MM.1S (cell line): ENCODE results near the gene SMIM35.

Experiments
- DNase-seq: peaks from one replicate; pipeline ENCODE4 v3.0.0-alpha.2; 2015
- H2AFZ ChIP-seq: fragments of 300-600 bp; sonication (generic); 2 replicates; pipeline ENCODE4 v1.6.0; 2016; ENCODE audit warnings: antibody characterized with exemption, low read length
- H3F3A ChIP-seq: fragments of 300-600 bp; sonication (generic); 2 replicates; pipeline ENCODE4 v1.6.1; 2016; ENCODE audit warnings: mild to moderate bottlenecking, antibody characterized with exemption, low read length, moderate library complexity, mixed read lengths; ENCODE audit not compliant: insufficient read depth
- H3K27ac ChIP-seq: fragments of 300-600 bp; sonication (generic); 2 replicates; pipeline ENCODE4 v1.5.1; 2016; ENCODE audit warnings: mild to moderate bottlenecking, low read length
- H3K27me3 ChIP-seq: fragments of 300-600 bp; sonication (generic); replicated peaks from 2 replicates; pipeline ENCODE4 v1.6.0; 2016; ENCODE audit warnings: low read length; ENCODE audit not compliant: insufficient read depth
- H3K36me3 ChIP-seq: fragments of 300-600 bp; sonication (generic); replicated peaks from 2 replicates; pipeline ENCODE4 v1.6.1; 2016; ENCODE audit warnings: mild to moderate bottlenecking, low read length, mixed read lengths; ENCODE audit not compliant: insufficient read depth
- H3K4me1 ChIP-seq: fragments of 300-600 bp; sonication (generic); 2 replicates; pipeline ENCODE4 v1.6.1; 2016; ENCODE audit warnings: low read length, mixed read lengths
- H3K4me2 ChIP-seq: fragments of 300-600 bp; sonication (generic); 2 replicates; pipeline ENCODE4 v1.6.0; 2016; ENCODE audit warnings: low read depth, low read length
- H3K4me3 ChIP-seq: fragments of 300-600 bp; sonication (generic); 2 replicates; pipeline ENCODE4 v1.5.1; 2016; ENCODE audit warnings: low read length, mixed read lengths
- H3K79me2 ChIP-seq: fragments of 300-600 bp; sonication (generic); 2 replicates; pipeline ENCODE4 v1.6.1; 2016; ENCODE audit warnings: mixed run types, low read length, mixed read lengths
- H3K9ac ChIP-seq: fragments of 300-600 bp; sonication (generic); 2 replicates; pipeline ENCODE4 v1.6.1; 2016; ENCODE audit warnings: low read length, mixed read lengths
- H3K9me2 ChIP-seq: fragments of 300-600 bp; sonication (generic); replicated peaks from 2 replicates; pipeline ENCODE4 v1.6.1; 2016; ENCODE audit warnings: mild to moderate bottlenecking, low read length, mixed read lengths; ENCODE audit not compliant: insufficient read depth
- H3K9me3 ChIP-seq: fragments of 300-600 bp; sonication (generic); replicated peaks from 2 replicates; pipeline ENCODE4 v1.6.1; 2016; ENCODE audit warnings: mild to moderate bottlenecking, low read length, mixed read lengths; ENCODE audit not compliant: insufficient read depth
- H4K20me1 ChIP-seq: fragments of 300-600 bp; sonication (generic); 2 replicates; pipeline ENCODE4 v1.6.1; 2016; ENCODE audit warnings: mild to moderate bottlenecking, low read length, moderate library complexity, mixed read lengths; ENCODE audit not compliant: insufficient read depth
- EZH2 ChIP-seq: fragments of 300-600 bp; sonication (generic); optimal IDR thresholded peaks from 2 replicates; pipeline ENCODE3; 2017; ENCODE audit warnings: low read depth, mild to moderate bottlenecking, antibody characterized with exemption, low read length, mixed read lengths
- EZH2phosphoT487 ChIP-seq: fragments of 300-600 bp; sonication (generic); IDR thresholded peaks from 2 replicates; pipeline ENCODE4 v1.6.1; 2018; ENCODE audit warnings: antibody characterized with exemption, low read length
- TF ChIP-seq, protein P1 (sequence below): fragments of 300-600 bp; sonication (generic); IDR thresholded peaks from 2 replicates; pipeline ENCODE4 v1.5.1; 2016; ENCODE audit warnings: antibody characterized with exemption, low read length, mixed read lengths

SMIM35 gene

DNA sequence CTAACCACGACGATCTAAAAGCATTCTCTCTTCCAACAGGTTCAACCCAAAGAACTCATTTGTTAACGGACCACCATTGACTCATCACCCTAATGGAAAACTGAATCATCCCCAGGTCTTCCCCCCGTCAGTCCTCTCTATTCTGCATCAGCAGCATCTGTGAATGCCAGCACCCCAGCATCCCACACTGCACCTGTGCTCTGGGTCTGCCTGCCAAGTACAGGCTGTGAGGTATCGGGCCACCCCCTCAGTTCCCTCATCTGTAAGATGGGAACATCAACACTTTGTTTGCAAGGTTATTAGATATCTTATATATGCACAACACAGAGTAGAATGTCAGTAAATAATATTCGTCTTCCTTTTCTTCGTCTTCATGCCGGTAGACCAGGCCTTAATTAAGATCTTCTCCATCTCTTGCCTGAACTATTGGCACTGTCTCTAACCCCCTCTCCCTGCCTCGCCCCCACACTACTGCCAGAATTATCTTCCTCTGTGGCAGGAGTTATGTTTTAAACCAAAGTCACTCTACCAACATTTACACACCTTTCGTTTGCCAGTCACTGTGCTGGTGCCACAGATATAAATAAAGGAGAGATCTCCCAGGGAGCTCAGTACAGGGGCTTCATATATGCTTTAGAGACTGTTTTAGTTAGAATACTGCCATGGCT, 17.7 kb downstream of the SMIM35 start:
- no peak overlapping the region for H3K27ac ChIP-seq

DNA sequence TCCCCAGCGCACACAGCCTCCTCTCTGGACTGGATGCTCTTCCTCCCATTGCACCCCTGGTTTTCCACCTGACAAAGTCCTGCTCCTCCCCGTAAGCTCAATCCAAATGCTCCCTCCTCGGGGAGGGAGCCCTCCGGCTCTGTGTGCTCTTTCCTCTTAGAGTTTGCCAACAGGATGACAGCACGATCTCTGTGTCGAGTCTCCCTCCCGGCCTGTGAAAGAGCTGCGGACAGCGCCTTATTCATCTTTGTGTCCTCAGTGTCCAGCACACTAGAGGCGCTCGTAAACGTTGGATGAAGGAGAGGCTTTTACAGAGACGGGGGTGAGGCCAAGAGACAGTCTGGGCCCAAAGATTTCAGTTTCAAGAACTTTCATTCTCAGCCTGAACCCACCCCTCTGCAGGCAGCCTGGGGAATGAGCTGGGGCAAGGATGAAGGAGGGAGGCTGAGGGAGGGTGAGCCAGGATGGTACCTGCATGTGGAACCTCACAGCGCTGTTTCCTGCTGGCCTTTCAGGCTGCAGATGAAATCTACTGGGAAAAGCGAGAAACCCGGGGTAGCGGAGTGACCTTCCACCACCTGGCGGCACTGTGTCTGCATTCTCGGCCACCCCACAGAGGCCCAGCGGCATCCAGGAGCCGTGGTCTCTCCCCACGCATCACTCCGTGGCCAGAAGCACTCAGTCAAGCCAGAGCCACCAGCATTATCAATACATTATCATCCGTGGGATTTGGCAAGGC, 18.4 kb downstream of the SMIM35 start:
- no peak for DNase-seq
- H3K9ac ChIP-seq: no peak overlapping the region
- H3K79me2 ChIP-seq: no peaks in the 10 kb centered on the region
- H3F3A ChIP-seq: no peaks in the 10 kb centered on the region
- H3K36me3 ChIP-seq: no peaks in the 10 kb centered on the region
- no peaks in the 10 kb centered on the region for H3K9me2 ChIP-seq
- H3K27me3 ChIP-seq: no peaks in the 10 kb centered on the region
- H3K4me3 ChIP-seq: no peak overlapping the region
- H3K27ac ChIP-seq: no peak overlapping the region
- H3K4me2 ChIP-seq: no peak overlapping the region
- TF ChIP-seq, protein P1, sequence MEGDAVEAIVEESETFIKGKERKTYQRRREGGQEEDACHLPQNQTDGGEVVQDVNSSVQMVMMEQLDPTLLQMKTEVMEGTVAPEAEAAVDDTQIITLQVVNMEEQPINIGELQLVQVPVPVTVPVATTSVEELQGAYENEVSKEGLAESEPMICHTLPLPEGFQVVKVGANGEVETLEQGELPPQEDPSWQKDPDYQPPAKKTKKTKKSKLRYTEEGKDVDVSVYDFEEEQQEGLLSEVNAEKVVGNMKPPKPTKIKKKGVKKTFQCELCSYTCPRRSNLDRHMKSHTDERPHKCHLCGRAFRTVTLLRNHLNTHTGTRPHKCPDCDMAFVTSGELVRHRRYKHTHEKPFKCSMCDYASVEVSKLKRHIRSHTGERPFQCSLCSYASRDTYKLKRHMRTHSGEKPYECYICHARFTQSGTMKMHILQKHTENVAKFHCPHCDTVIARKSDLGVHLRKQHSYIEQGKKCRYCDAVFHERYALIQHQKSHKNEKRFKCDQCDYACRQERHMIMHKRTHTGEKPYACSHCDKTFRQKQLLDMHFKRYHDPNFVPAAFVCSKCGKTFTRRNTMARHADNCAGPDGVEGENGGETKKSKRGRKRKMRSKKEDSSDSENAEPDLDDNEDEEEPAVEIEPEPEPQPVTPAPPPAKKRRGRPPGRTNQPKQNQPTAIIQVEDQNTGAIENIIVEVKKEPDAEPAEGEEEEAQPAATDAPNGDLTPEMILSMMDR: no peak
- TF ChIP-seq EZH2phosphoT487: no peak
- TF ChIP-seq EZH2: no peak
- H2AFZ ChIP-seq: no peak overlapping the region
- no peaks in the 10 kb centered on the region for H3K9me3 ChIP-seq
- H4K20me1 ChIP-seq: no peaks in the 10 kb centered on the region
- no peaks in the 10 kb centered on the region for H3K4me1 ChIP-seq

More for the DNA sequence above, 17.7 kb downstream of the SMIM35 start:
- no peak for DNase-seq
- no peaks in the 10 kb centered on the region for H4K20me1 ChIP-seq
- H3K4me1 ChIP-seq: no peaks in the 10 kb centered on the region
- no peaks in the 10 kb centered on the region for H3K79me2 ChIP-seq
- no peak overlapping the region for H2AFZ ChIP-seq
- H3K9me3 ChIP-seq: no peaks in the 10 kb centered on the region
- H3K4me3 ChIP-seq: no peak overlapping the region
- TF ChIP-seq EZH2phosphoT487: no peak
- no peaks in the 10 kb centered on the region for H3K27me3 ChIP-seq
- H3F3A ChIP-seq: no peaks in the 10 kb centered on the region
- no peak overlapping the region for H3K4me2 ChIP-seq
- no peaks in the 10 kb centered on the region for H3K36me3 ChIP-seq
- no peaks in the 10 kb centered on the region for H3K9me2 ChIP-seq
- H3K9ac ChIP-seq: no peak overlapping the region

DNA sequence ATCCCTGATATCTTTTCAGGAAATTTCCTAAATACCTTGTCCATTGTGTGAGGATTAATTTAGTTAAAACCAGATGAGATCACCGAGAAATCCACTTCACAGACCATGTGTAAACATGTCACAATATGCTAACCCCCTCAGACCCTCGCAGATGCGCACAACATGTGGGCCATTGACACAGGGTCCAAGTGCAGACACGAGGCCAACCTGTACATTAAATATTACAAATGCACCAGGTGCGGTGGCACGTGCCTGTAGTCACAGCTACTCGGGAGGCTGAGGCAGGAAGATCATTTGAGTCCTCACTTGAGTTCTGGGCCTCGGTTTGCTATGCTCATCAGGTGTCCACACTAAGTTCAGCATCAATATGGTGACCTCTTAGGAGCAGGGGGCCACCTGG, 19.8 kb downstream of the SMIM35 start:
- Histone ChIP-seq H3K9ac (no peak overlapping the region), H3K9me3 (no peaks in the 10 kb centered on the region), H3K36me3 (no peaks in the 10 kb centered on the region), H3K9me2 (no peaks in the 10 kb centered on the region), H3F3A (no peaks in the 10 kb centered on the region), H3K27me3 (no peaks in the 10 kb centered on the region), H3K4me2 (no peak overlapping the region), H4K20me1 (no peaks in the 10 kb centered on the region), H3K79me2 (no peaks in the 10 kb centered on the region), H2AFZ (no peak overlapping the region), H3K4me3 (no peak overlapping the region), H3K27ac (no peak overlapping the region), H3K4me1 (no peaks in the 10 kb centered on the region)
- DNase-seq: no peak
- no peak for TF ChIP-seq EZH2phosphoT487
- no peak for TF ChIP-seq EZH2
- TF ChIP-seq, protein P1: no peak

DNA sequence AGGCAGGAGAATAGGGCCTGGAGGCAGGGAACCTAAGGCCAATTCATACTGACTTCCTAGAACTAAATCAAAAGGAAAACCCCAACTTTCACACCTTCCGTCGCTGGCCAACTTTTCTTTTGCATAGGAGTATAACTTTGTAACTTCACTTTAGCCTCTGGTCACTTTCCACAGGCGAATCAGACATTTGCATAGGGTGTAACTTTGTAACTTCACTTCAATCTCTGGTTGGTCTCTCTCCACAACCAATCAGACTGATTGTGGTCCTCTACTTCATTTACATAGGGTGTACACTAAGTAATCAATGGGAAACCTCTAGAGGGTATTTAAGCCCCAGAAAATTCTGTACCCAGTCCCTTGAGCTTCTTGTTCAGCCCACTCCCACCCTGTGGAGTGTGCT, 21.4 kb downstream of the SMIM35 start:
- no peak for TF ChIP-seq EZH2
- TF ChIP-seq, protein P1: no peak
- no peak for TF ChIP-seq EZH2phosphoT487
- no peak overlapping the region for H3K27ac ChIP-seq
- H3F3A ChIP-seq: no peaks in the 10 kb centered on the region
- H3K9me3 ChIP-seq: no peaks in the 10 kb centered on the region
- H2AFZ ChIP-seq: no peak overlapping the region
- no peaks in the 10 kb centered on the region for H3K36me3 ChIP-seq
- no peaks in the 10 kb centered on the region for H4K20me1 ChIP-seq
- H3K9me2 ChIP-seq: no peaks in the 10 kb centered on the region
- no peak overlapping the region for H3K9ac ChIP-seq
- no peak overlapping the region for H3K4me2 ChIP-seq
- no peaks in the 10 kb centered on the region for H3K79me2 ChIP-seq
- no peak overlapping the region for H3K4me3 ChIP-seq
- DNase-seq: no peak
- H3K27me3 ChIP-seq: no peaks in the 10 kb centered on the region
- H3K4me1 ChIP-seq: no peaks in the 10 kb centered on the region
